GM18868 (cell line): ENCODE measurements around the gene SPDYE6.
"Not testable (repeated sequence)": the region's sequence is repeated elsewhere in the genome, so short reads cannot be mapped to it uniquely, and the experiment has no call there.

ENCODE experiments used
- ATAC-seq: cut with Tn5 transposase; IDR thresholded peaks from one replicate; pipeline ENCODE4 v1.9.1; 2021; ENCODE audit warnings: mild to moderate bottlenecking, moderate library complexity; ENCODE audit not compliant: unreplicated experiment

Gene SPDYE6

GRCh38 chr7:102318482-102318971 is 37.7 kb downstream of the SPDYE6 start:
- ATAC-seq = no peak

- no peak for ATAC-seq
Measured at GRCh38 chr7:102317231-102318059, 38.8 kb downstream of the SPDYE6 start.

GRCh38 chr7:102313997-102314780 is 42.1 kb downstream of the SPDYE6 start:
- ATAC-seq = no peak

GRCh38 chr7:102312317-102312716 is 43.9 kb downstream of the SPDYE6 start:
- ATAC-seq = no peak

GRCh38 chr7:102310414-102310815 is 45.8 kb downstream of the SPDYE6 start:
- ATAC-seq = no peak

- ATAC-seq = peak; percentile 73
Measured at GRCh38 chr7:102306916-102307677, 49.1 kb downstream of the SPDYE6 start.

GRCh38 chr7:102305414-102306268 is 50.6 kb downstream of the SPDYE6 start:
- ATAC-seq = peak; percentile 34

- no peak for ATAC-seq
Measured at GRCh38 chr7:102304668-102305067, 51.6 kb downstream of the SPDYE6 start.

GRCh38 chr7:102303669-102304422 is 52.4 kb downstream of the SPDYE6 start:
- no peak for ATAC-seq

- no peak for ATAC-seq
Measured at GRCh38 chr7:102302025-102302424, 54.2 kb downstream of the SPDYE6 start.

GRCh38 chr7:102301367-102301766 is 54.9 kb downstream of the SPDYE6 start:
- ATAC-seq = not testable (repeated sequence)

- ATAC-seq = no peak
Measured at GRCh38 chr7:102300643-102301221, 55.5 kb downstream of the SPDYE6 start.

GRCh38 chr7:102297487-102298218 is 58.6 kb downstream of the SPDYE6 start:
- ATAC-seq = no peak

GRCh38 chr7:102296514-102296913 is 59.7 kb downstream of the SPDYE6 start:
- ATAC-seq = no peak

- ATAC-seq = no peak
Measured at GRCh38 chr7:102296179-102296438, 60.1 kb downstream of the SPDYE6 start.
